HepG2 (cell line): ENCODE results near the gene UBC. TPM values are rescaled to one million over a fixed set of nuclear protein-coding genes. Genes with fewer than 3 reads are reported as not detected.

Source experiments
- AKAP8 ChIP-seq: sonication (generic); formaldehyde crosslinking; IDR thresholded peaks from 2 replicates; pipeline ENCODE4 v1.5.1; 2020; ENCODE audit warnings: mild to moderate bottlenecking, missing genetic modification reagents
- ARNTL ChIP-seq: sonication (generic); formaldehyde crosslinking; IDR thresholded peaks from 2 replicates; pipeline ENCODE4 v1.4.0; 2020; ENCODE audit warnings: mild to moderate bottlenecking, missing genetic modification reagents
- E2F2 ChIP-seq: sonication (generic); formaldehyde crosslinking; IDR thresholded peaks from 2 replicates; pipeline ENCODE4 v1.4.0; 2020; ENCODE audit warnings: missing genetic modification reagents, borderline replicate concordance
- IRX3 ChIP-seq: sonication (generic); formaldehyde crosslinking; IDR thresholded peaks from 2 replicates; pipeline ENCODE4 v1.8.1; 2023; ENCODE audit warnings: mild to moderate bottlenecking, low read depth, missing genetic modification reagents, borderline replicate concordance
- KDM2A ChIP-seq: sonication (generic); formaldehyde crosslinking; IDR thresholded peaks from 2 replicates; pipeline ENCODE4 v1.4.0; 2020; ENCODE audit warnings: low read depth, missing genetic modification reagents, borderline replicate concordance
- KDM5A ChIP-seq: fragments of 200-600 bp; sonication (generic); IDR thresholded peaks from 2 replicates; pipeline ENCODE4 v1.7.0; 2018; ENCODE audit warnings: antibody characterized with exemption, mild to moderate bottlenecking, low read length, borderline replicate concordance
- MATR3 ChIP-seq: sonication (generic); formaldehyde crosslinking; IDR thresholded peaks from 2 replicates; pipeline ENCODE4 v1.4.0; 2020; ENCODE audit warnings: missing genetic modification reagents
- MNT ChIP-seq: fragments of 450-650 bp; IDR thresholded peaks from 2 replicates; pipeline ENCODE4 v1.6.1; 2016
- TRIM24 ChIP-seq: sonication (generic); formaldehyde crosslinking; IDR thresholded peaks from 2 replicates; pipeline ENCODE4 v1.8.0; 2022; ENCODE audit warnings: mild to moderate bottlenecking, missing genetic modification reagents
- U2AF2 ChIP-seq: fragments of 200-400 bp; formaldehyde crosslinking; IDR thresholded peaks from 2 replicates; pipeline ENCODE4 v1.6.1; 2017; ENCODE audit warnings: low read depth, mild to moderate bottlenecking, low read length
- ZNF160 ChIP-seq: sonication (generic); formaldehyde crosslinking; IDR thresholded peaks from 2 replicates; pipeline ENCODE4 v1.8.0; 2022; ENCODE audit warnings: mild to moderate bottlenecking, inconsistent platforms, missing genetic modification reagents
- ZNF543 ChIP-seq: sonication (generic); formaldehyde crosslinking; IDR thresholded peaks from 2 replicates; pipeline ENCODE4 v1.4.0; 2020; ENCODE audit warnings: mild to moderate bottlenecking, missing genetic modification reagents
- ZNF549 ChIP-seq: sonication (generic); formaldehyde crosslinking; IDR thresholded peaks from 2 replicates; pipeline ENCODE4 v1.5.0; 2020; ENCODE audit warnings: missing genetic modification reagents
- polyA plus RNA-seq, 8 experiments: library from polyadenylated mRNA; depleted of rRNA in 3 of 8; stranded (reverse) in 7 of 8; unstranded in 1 of 8; fragments of >200 nt; fragmentation: Illumina TruSeq in 4 of 8; extraction: Trizol in 4 of 8; gene quantifications; 2 replicates each; pipeline versions ENCODE4 v1.2.1 to v1.2.3, GENCODE V29; 2011 to 2016; ENCODE audit warnings: low read depth in 4 of 8, missing spikeins in 1 of 8, mixed read lengths in 1 of 8; ENCODE audit not compliant: insufficient read depth in 1 of 8
- total RNA-seq, 5 experiments: library from RNA; depleted of rRNA; stranded (reverse); fragments of >200 nt; fragmentation: Illumina TruSeq; extraction: Trizol; gene quantifications; 2 replicates each; pipeline ENCODE4 v1.2.3, GENCODE V29; 2016; ENCODE audit warnings: low read depth in 1 of 5
- TF ChIP-seq, protein P1 (sequence below): sonication (generic); formaldehyde crosslinking; IDR thresholded peaks from 2 replicates; pipeline ENCODE4 v1.8.0; 2022; ENCODE audit warnings: mild to moderate bottlenecking, missing genetic modification reagents, borderline replicate concordance
- TF ChIP-seq, protein P2 (sequence below): sonication (generic); formaldehyde crosslinking; IDR thresholded peaks from 2 replicates; pipeline ENCODE4 v1.5.0; 2020; ENCODE audit warnings: missing genetic modification reagents, mild to moderate bottlenecking, borderline replicate concordance
- TF ChIP-seq, protein P3 (sequence below): sonication (generic); formaldehyde crosslinking; conservative IDR thresholded peaks from 2 replicates; pipeline ENCODE4 v1.8.1; 2023; ENCODE audit warnings: missing genetic modification reagents
- TF ChIP-seq, protein P4 (sequence below): IDR thresholded peaks from 2 replicates; pipeline ENCODE4 v1.6.1; 2016; ENCODE audit warnings: missing compliant biosample characterization, missing genetic modification reagents, borderline replicate concordance

UBC gene
- total and polyA plus RNA-seq, 2 of the 13 experiments (the other 11 are each of a cell fraction or from before 2014, with no cell fraction given): 805 to 1,432 TPM

- TF ChIP-seq MNT (peak; percentile 15; the same call in 1 of the 2 replicates), ZNF543 (CRISPR knock-in tag) (peak; percentile 82), ZNF160 (CRISPR knock-in tag) (0 out of 2 replicates have a peak, but pooled peaks have one; percentile 55), ARNTL (CRISPR knock-in tag) (peak; percentile 76; the same call in 1 of the 2 replicates), KDM2A (CRISPR knock-in tag) (peak; percentile 87), IRX3 (CRISPR knock-in tag) (peak; percentile 85; the same call in 1 of the 2 replicates), E2F2 (CRISPR knock-in tag) (no peak), ZNF549 (CRISPR knock-in tag) (no peak), MATR3 (CRISPR knock-in tag) (no peak), TRIM24 (no peak), U2AF2 (0 out of 2 replicates have a peak, but pooled peaks have one; percentile 35), KDM5A (peak; percentile 17; the same call in 1 of the 2 replicates), AKAP8 (CRISPR knock-in tag) (no peak)
- TF ChIP-seq, protein P1, sequence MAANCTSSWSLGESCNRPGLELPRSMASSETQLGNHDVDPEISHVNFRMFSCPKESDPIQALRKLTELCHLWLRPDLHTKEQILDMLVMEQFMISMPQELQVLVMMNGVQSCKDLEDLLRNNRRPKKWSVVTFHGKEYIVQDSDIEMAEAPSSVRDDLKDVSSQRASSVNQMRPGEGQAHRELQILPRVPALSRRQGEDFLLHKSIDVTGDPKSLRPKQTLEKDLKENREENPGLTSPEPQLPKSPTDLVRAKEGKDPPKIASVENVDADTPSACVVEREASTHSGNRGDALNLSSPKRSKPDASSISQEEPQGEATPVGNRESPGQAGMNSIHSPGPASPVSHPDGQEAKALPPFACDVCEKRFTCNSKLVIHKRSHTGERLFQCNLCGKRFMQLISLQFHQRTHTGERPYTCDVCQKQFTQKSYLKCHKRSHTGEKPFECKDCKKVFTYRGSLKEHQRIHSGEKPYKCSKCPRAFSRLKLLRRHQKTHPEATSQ (CRISPR knock-in tag): peak; percentile 98
- TF ChIP-seq, protein P2, sequence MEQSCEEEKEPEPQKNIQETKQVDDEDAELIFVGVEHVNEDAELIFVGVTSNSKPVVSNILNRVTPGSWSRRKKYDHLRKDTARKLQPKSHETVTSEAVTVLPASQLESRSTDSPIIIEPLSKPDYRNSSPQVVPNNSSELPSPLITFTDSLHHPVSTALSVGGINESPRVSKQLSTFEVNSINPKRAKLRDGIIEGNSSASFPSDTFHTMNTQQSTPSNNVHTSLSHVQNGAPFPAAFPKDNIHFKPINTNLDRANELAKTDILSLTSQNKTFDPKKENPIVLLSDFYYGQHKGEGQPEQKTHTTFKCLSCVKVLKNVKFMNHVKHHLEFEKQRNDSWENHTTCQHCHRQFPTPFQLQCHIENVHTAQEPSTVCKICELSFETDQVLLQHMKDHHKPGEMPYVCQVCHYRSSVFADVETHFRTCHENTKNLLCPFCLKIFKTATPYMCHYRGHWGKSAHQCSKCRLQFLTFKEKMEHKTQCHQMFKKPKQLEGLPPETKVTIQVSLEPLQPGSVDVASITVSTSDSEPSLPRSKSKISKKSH (CRISPR knock-in tag): peak; percentile 70; the same call in 1 of the 2 replicates
- TF ChIP-seq, protein P3, sequence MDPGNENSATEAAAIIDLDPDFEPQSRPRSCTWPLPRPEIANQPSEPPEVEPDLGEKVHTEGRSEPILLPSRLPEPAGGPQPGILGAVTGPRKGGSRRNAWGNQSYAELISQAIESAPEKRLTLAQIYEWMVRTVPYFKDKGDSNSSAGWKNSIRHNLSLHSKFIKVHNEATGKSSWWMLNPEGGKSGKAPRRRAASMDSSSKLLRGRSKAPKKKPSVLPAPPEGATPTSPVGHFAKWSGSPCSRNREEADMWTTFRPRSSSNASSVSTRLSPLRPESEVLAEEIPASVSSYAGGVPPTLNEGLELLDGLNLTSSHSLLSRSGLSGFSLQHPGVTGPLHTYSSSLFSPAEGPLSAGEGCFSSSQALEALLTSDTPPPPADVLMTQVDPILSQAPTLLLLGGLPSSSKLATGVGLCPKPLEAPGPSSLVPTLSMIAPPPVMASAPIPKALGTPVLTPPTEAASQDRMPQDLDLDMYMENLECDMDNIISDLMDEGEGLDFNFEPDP (CRISPR knock-in tag): 0 out of 2 replicates have a peak, but pooled peaks have one; percentile 72
- TF ChIP-seq, protein P4, sequence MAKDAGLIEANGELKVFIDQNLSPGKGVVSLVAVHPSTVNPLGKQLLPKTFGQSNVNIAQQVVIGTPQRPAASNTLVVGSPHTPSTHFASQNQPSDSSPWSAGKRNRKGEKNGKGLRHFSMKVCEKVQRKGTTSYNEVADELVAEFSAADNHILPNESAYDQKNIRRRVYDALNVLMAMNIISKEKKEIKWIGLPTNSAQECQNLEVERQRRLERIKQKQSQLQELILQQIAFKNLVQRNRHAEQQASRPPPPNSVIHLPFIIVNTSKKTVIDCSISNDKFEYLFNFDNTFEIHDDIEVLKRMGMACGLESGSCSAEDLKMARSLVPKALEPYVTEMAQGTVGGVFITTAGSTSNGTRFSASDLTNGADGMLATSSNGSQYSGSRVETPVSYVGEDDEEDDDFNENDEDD (CRISPR knock-in tag): 0 out of 2 replicates have a peak, but pooled peaks have one; percentile 8
Observed at GRCh38 chr12:124939421-124940142, 25.1 kb upstream of the UBC start (continued).
